Activated naive CD8-positive, alpha-beta T cell treated with anti-CD3 and anti-CD28 coated beads, Interleukin-2, amount 50 U/mL, for 24 hours (primary cell): ENCODE results near the gene MAN2A1.

Experiments used
- ATAC-seq: fragments of 150-1000 bp; cut with Tn5 transposase; one replicate; pipeline ENCODE4 v1.10.0; 2021
- DNase-seq: peaks from one replicate; pipeline ENCODE4 v3.0.0; 2021
- H3K27ac Mint-ChIP-seq: one replicate; pipeline ENCODE4 v1.8.0; 2021; ENCODE audit warnings: mild to moderate bottlenecking, mixed read lengths
- H3K27me3 Mint-ChIP-seq: one replicate; pipeline ENCODE4 v1.8.0; 2021; ENCODE audit warnings: mixed read lengths
- H3K36me3 Mint-ChIP-seq: one replicate; pipeline ENCODE4 v1.8.0; 2021; ENCODE audit warnings: low read depth, mixed read lengths
- H3K4me1 Mint-ChIP-seq: one replicate; pipeline ENCODE4 v1.8.0; 2021; ENCODE audit warnings: mixed read lengths
- H3K4me3 Mint-ChIP-seq: one replicate; pipeline ENCODE4 v1.8.0; 2021; ENCODE audit warnings: mild to moderate bottlenecking, moderate library complexity, mixed read lengths
- H3K9me3 Mint-ChIP-seq: one replicate; pipeline ENCODE4 v1.8.0; 2021; ENCODE audit warnings: mixed read lengths

Gene MAN2A1

DNA sequence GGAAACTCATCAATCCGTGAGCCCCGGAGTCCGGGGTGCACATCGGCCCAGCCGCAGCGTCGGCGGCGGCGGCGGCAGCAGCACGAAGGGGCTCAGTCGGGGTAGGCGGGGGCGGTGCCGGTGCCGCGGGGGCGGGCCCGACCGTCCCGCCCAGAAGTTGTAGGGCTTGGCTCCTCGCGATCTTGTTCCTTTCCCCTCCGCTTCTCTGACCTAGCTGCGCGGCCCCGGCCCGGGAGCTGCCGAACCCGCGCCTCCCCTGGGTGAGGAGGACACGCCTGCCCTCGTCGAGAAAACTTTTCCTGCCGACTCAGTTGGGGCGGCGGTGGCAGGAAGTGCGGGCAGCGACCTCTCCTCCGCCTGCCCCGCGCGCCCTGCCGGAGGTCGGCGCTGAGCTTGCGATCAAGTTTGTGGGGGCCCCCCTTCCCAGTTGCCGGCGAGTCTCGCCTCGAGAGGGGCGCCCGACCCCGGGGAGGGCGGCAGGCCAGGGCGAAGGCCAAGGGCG is at the start of gene MAN2A1:
MAN2A1 (plus strand) TSS at position 188 of the 502 bp plus-strand sequence. CDS start 491 bp downstream, outside the sequence.
- H3K27me3 Mint-ChIP-seq = no peaks in the 10 kb centered on the region
- peaks cover 44% of the 10 kb centered on the region for H3K4me1 Mint-ChIP-seq
- DNase-seq (peak; percentile 75), ATAC-seq (peak; percentile 53)
- peak within 1 kb of the TSS; percentile 93 for H3K4me3 Mint-ChIP-seq
- H3K27ac Mint-ChIP-seq = peak within 1 kb of the TSS; percentile 91
- no peaks in the 10 kb centered on the region for H3K9me3 Mint-ChIP-seq
- H3K36me3 Mint-ChIP-seq = peaks cover 17% of the 10 kb centered on the region

DNA sequence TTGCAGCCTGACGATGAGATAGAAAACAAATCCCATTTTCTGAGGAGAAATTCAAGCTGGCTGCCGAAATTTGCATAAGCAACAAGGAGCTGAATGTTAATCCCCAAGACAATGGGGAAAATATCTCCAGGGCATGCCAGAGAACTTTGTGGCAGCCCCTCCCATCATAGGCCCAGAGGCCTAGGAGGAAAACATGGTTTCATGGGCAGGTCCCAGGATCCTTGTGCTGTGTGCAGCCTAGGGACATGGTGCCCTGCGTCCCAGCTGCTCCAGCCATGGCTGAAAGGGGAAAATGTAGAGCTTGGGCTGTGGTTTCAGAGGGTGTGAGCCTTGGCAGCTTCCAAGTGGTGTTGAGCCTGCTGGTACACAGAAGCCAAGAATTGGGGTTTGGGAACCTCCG is 48.8 kb upstream of the MAN2A1 start:
- peaks cover 8% of the 10 kb centered on the region for H3K9me3 Mint-ChIP-seq

DNA sequence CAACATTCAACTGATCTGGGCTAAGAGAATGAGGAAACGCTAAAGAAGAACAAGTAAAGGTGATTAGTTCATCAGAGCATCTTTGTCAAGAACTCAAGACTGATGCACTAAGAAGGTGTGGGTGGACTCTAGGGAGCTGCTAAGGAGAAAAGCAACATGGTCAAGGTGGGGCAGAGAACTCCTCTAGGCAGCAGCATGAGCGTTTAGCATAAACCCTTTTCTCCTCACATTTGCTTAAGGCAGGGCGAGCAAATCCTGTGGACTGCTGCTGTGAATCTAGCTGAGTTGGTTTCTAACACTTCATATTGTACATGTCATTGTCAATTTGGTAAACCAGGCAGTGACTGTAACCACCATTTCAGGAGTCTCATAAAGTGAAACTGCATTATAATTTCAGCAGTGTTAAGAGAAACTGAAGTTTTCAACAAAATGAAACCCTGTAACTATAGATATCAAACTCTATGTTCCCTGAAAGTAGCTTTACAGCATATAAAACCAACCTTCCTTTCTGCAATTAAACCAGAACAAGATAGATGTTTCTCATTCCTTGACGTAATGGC is 45.9 kb upstream of the MAN2A1 start:
- Mint-ChIP-seq H3K27me3 (no peaks in the 10 kb centered on the region), H3K4me1 (no peaks in the 10 kb centered on the region), H3K9me3 (peaks cover 8% of the 10 kb centered on the region), H3K27ac (no peak overlapping the region), H3K36me3 (no peaks in the 10 kb centered on the region), H3K4me3 (no peak overlapping the region)
- no peak for ATAC-seq
- DNase-seq = no peak

More for the DNA sequence above, 48.8 kb upstream of the MAN2A1 start:
- no peak overlapping the region for H3K27ac Mint-ChIP-seq
- ATAC-seq (no peak), DNase-seq (no peak)
- no peak overlapping the region for H3K4me3 Mint-ChIP-seq
- no peaks in the 10 kb centered on the region for H3K27me3 Mint-ChIP-seq
- no peaks in the 10 kb centered on the region for H3K36me3 Mint-ChIP-seq
- no peaks in the 10 kb centered on the region for H3K4me1 Mint-ChIP-seq

DNA sequence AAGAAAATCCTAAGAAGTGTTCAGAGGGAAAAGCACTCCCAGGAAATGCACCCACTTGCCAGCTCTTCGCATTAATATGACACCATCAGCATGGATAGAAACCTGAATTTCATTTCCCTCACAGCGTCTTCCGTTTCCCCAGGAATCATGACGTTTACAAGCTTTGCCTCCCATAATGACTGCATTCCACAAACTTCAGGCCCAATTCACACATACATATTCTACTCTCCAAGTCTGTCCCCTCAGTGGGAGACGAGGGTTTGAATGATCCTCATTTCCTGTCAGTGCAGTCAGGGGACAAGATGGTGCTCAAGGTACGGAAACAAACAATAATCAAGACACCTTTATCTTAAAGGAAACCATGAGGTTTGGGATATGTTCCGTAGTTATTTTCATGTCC is 44.9 kb upstream of the MAN2A1 start:
- Mint-ChIP-seq H3K9me3 (peaks cover 8% of the 10 kb centered on the region), H3K4me3 (no peak overlapping the region), H3K27me3 (no peaks in the 10 kb centered on the region), H3K36me3 (no peaks in the 10 kb centered on the region), H3K4me1 (no peaks in the 10 kb centered on the region), H3K27ac (no peak overlapping the region)
- DNase-seq (no peak), ATAC-seq (no peak)

DNA sequence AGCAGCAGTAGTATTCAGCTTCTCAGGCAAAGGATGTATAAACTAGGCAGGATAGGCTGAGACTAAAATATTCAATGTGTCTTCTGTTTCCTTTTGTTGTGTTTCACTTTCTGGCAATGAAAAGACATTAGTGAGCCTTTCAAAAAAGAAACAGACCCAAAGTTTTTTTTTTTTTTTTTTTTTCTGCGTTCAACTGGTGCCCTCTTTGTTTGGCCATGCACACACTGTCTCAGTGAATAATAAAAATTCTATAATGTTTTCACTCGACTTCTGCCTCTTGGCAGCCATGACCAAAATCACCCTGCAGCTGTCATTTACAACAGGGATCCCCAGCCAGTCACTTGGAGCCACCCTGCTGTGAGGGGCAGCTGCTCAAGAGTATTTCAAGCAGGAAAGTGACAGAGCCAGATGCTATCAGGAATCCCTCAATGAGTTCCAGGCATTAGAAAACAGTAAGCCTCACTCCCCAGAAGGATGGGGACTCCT is 44.0 kb upstream of the MAN2A1 start:
- Mint-ChIP-seq H3K4me3 (no peak overlapping the region), H3K9me3 (peaks cover under 1% of the 10 kb centered on the region), H3K27me3 (no peaks in the 10 kb centered on the region), H3K4me1 (no peaks in the 10 kb centered on the region), H3K27ac (no peak overlapping the region), H3K36me3 (no peaks in the 10 kb centered on the region)
- no peak for DNase-seq
- no peak for ATAC-seq

DNA sequence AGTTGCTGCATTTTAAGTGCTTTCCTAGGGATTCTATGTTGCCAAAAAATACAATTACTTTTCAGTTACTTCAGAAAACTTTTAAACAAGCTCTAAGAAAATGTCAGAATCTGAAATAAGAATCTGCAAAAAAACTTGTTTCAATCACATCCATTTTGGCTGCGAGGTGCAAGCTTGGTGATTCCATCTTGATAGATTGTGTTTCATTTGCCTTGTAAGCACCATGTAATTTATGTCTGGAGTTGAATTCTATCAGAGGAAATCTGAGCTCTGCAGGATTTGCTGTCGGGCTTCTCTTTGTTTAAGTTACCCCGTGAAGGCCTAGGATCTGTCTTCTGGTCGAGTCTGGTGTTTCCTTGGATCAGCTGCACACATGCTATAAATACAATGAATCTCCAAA is 40.4 kb upstream of the MAN2A1 start:
- no peak for DNase-seq
- no peaks in the 10 kb centered on the region for H3K9me3 Mint-ChIP-seq
- peaks cover 2% of the 10 kb centered on the region for H3K4me1 Mint-ChIP-seq
- no peak overlapping the region for H3K4me3 Mint-ChIP-seq
- peaks cover 2% of the 10 kb centered on the region for H3K27me3 Mint-ChIP-seq
- no peak overlapping the region for H3K27ac Mint-ChIP-seq
- no peak for ATAC-seq
- no peaks in the 10 kb centered on the region for H3K36me3 Mint-ChIP-seq

DNA sequence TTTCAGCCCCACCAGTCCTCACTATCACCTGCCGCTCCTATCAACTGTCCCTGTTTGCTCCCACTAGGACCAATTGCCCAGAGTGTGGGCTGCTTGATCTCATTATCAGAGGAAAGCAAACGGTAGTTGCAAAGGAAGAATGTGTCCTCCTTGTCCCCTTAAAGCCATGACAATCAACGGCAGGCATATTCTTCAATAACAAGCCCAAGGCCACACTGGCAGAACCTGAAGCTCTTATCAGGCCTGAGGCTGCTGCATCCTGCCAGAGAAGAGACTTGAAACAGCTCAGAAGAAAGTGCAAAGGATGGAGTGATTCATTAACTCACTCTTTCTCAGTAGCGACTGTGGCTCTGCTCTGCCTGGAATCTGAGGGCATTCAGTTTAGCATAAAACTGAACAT is 39.2 kb upstream of the MAN2A1 start:
- no peaks in the 10 kb centered on the region for H3K9me3 Mint-ChIP-seq
- peaks cover 2% of the 10 kb centered on the region for H3K27me3 Mint-ChIP-seq
- peaks cover 14% of the 10 kb centered on the region for H3K4me1 Mint-ChIP-seq
- ATAC-seq (no peak), DNase-seq (no peak)
- no peak overlapping the region for H3K27ac Mint-ChIP-seq
- H3K36me3 Mint-ChIP-seq = no peaks in the 10 kb centered on the region
- no peak overlapping the region for H3K4me3 Mint-ChIP-seq

DNA sequence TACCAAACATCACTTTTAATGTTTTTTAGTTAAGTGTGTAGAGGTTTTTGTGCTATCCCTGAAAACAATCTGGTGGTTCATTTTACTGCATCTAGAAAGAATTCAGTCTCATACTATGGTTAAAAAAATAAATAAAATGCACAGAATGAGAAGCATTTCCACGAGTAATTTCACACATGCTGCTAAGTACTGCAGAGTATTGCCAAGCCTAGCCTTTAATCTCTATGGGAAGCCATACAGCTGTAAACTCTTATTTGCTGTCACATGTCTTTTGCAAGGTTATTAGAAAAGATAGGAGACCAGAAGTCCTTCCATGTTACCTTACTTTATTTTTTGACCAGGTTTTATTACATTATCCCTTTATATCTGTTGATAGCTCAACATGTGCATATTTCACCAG is 37.6 kb upstream of the MAN2A1 start:
- Mint-ChIP-seq H3K27me3 (peaks cover 2% of the 10 kb centered on the region), H3K4me1 (peaks cover 30% of the 10 kb centered on the region), H3K27ac (no peak overlapping the region), H3K4me3 (no peak overlapping the region), H3K9me3 (no peaks in the 10 kb centered on the region), H3K36me3 (no peaks in the 10 kb centered on the region)
- no peak for ATAC-seq
- no peak for DNase-seq

DNA sequence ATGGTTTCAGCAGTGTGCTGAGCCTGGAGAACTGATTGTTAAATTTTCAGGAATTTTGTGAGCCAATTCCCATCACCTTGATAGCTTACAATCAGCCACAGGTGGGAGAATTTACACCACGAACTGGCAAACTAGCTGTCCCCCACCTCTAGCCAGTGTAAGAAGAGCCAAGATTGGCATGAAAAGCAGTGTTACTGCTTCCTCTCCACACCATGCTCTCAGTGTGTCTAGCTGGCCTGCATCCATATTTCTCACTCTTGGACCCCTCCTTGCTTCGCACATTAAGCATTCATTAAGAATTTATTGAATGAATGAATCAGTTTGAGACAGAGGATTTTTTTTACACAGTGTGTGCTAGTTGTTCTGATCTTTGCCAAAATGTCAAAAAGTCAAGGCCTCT is 36.7 kb upstream of the MAN2A1 start:
- H3K27ac Mint-ChIP-seq = no peak overlapping the region
- H3K36me3 Mint-ChIP-seq = no peaks in the 10 kb centered on the region
- H3K4me1 Mint-ChIP-seq = peaks cover 34% of the 10 kb centered on the region
- ATAC-seq = no peak
- no peak overlapping the region for H3K4me3 Mint-ChIP-seq
- no peak for DNase-seq
- no peaks in the 10 kb centered on the region for H3K9me3 Mint-ChIP-seq
- peaks cover 2% of the 10 kb centered on the region for H3K27me3 Mint-ChIP-seq

DNA sequence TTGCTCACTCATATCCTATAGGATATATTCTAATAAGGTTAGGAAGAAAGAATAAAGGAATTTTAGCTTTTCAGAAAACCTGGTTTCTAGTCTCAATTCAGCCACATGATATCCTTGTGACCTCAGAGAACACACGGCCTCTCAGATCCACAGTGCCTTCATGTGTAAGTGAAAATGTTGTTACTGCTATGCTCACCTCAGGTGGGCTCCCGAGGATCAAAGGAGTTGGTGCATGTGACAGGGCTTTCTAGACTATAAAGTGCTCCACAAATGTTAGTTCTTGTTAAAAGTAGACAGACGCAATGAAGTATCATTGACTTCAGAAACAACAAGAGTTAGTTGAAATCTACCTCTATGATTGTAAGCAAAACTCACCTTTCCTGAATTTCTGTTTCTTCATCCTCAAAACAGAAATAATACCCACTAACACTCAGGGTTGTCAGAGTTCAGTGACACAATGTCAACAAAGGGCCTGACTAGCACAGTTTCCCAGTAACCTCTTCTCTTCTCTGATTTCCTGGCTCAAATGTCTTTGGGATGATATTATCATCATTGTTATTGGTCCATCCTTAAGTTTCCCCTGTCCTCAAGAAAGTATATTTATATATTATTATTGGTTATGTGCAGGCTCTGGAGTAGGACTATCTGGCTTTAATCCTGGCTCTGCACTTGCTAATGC is 36.0 kb upstream of the MAN2A1 start:
- no peaks in the 10 kb centered on the region for H3K36me3 Mint-ChIP-seq
- ATAC-seq (no peak), DNase-seq (no peak)
- peaks cover 2% of the 10 kb centered on the region for H3K27me3 Mint-ChIP-seq
- H3K27ac Mint-ChIP-seq = no peak overlapping the region
- H3K4me3 Mint-ChIP-seq = no peak overlapping the region
- H3K4me1 Mint-ChIP-seq = peaks cover 34% of the 10 kb centered on the region
- H3K9me3 Mint-ChIP-seq = no peaks in the 10 kb centered on the region

DNA sequence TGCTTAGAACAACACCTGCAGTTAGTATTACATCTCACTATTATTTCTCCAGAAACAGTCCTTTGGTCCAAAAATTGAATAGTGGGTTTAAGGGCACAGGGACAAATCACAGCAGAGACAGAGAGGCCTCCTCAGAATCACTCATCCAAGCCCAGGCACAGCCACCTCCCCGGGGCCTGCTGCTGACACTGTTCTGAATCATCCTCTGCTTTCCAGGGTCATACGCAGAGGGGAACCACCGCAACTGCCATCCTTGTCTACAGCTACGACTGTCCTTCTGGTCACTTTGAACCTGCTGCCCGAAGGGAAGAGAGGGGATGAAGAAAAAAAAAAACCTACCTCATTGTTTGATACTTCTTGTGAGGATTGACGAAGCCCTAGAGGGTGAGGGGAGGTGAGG is 35.3 kb upstream of the MAN2A1 start:
- H3K27ac Mint-ChIP-seq = peak overlapping the region; percentile 85
- no peak overlapping the region for H3K4me3 Mint-ChIP-seq
- no peaks in the 10 kb centered on the region for H3K9me3 Mint-ChIP-seq
- ATAC-seq (peak; percentile 94), DNase-seq (peak; percentile 40)
- H3K27me3 Mint-ChIP-seq = peaks cover 5% of the 10 kb centered on the region
- no peaks in the 10 kb centered on the region for H3K36me3 Mint-ChIP-seq
- peaks cover 34% of the 10 kb centered on the region for H3K4me1 Mint-ChIP-seq

DNA sequence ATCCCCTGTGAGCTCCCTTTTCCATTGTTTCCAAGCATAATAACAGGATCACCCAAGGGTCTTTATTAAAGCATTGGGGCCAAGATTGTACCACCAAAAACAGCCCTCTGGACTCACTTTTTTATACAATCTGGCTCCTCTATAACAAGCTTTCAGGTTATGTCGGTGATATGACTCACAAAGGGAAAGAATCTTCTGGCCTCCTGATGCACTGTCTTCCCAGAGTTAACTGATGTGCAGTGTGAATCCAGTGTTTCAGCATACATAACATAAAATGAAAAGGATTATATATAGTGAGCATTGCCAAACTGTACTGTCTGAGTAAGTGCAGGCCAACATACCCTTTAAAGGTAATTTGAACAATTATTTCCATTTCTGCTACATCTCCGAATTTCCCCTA is 33.9 kb upstream of the MAN2A1 start:
- Mint-ChIP-seq H3K27ac (peak overlapping the region; percentile 62), H3K4me3 (peak overlapping the region; percentile 20), H3K9me3 (no peaks in the 10 kb centered on the region), H3K27me3 (peaks cover 5% of the 10 kb centered on the region), H3K4me1 (peaks cover 34% of the 10 kb centered on the region), H3K36me3 (no peaks in the 10 kb centered on the region)
- ATAC-seq = no peak
- no peak for DNase-seq

DNA sequence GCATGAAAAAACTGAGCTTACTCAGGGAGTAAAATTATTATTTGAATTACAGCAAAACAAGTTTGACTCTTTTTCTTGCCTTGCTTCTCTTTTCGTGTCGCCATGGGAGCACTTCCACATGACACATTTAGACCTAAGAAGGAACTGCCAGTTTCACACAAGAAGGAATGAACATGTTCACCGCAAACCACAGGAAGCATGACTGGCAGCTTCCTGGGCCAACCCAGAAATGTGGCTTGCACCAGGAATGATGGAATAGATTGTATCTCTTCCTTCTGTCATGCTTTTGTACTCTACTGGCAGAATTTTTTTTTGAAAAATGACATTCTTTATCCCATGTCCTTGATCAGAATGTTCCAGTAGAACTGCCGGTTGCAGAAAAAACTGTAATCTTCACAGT is 32.9 kb upstream of the MAN2A1 start:
- Mint-ChIP-seq H3K27ac (peak overlapping the region; percentile 62), H3K4me1 (peaks cover 34% of the 10 kb centered on the region), H3K27me3 (peaks cover 5% of the 10 kb centered on the region), H3K36me3 (no peaks in the 10 kb centered on the region), H3K9me3 (no peaks in the 10 kb centered on the region), H3K4me3 (peak overlapping the region; percentile 27)
- ATAC-seq = peak; percentile 53
- DNase-seq = peak; percentile 48

DNA sequence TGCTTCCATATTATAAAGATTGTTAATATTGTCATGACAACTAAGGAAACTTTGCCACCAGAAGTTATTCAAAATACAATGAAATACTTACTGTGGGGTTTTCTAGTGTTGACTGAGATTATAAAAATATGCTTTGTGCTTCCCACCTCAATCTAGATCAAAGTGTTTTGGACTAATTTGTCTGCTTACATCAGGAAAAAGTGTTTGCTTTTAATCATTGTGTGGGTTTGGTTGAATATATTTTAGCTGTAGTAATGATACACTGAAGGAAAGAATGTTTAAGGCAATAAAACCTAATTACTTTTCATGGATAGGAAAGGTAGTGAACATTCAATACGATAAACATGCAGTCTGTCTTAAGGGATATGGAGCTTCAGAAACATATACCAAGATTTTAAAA is 29.8 kb upstream of the MAN2A1 start:
- peaks cover 26% of the 10 kb centered on the region for H3K4me1 Mint-ChIP-seq
- H3K27ac Mint-ChIP-seq = no peak overlapping the region
- peaks cover 3% of the 10 kb centered on the region for H3K27me3 Mint-ChIP-seq
- ATAC-seq (no peak), DNase-seq (no peak)
- no peak overlapping the region for H3K4me3 Mint-ChIP-seq
- H3K36me3 Mint-ChIP-seq = no peaks in the 10 kb centered on the region
- no peaks in the 10 kb centered on the region for H3K9me3 Mint-ChIP-seq

DNA sequence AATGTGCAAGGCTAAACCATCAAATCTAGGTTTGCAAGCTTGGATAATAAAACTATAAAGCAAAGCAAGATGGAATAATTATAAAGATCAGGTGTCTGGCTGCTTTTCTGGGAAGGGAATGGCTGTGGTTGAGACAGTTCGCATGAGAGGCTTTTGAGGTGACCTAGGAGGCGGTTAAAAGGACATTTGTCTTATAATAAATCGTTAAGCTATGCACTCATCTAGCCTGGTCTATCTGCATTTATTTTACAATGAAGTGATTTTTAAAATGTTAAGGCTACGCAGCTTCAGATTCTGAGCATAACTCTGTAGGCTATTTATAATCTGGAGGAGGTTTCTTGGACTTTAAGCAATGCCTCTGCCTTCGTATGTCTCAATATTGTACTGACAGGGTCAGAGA is 29.4 kb upstream of the MAN2A1 start:
- no peak overlapping the region for H3K4me3 Mint-ChIP-seq
- peaks cover 3% of the 10 kb centered on the region for H3K27me3 Mint-ChIP-seq
- no peaks in the 10 kb centered on the region for H3K36me3 Mint-ChIP-seq
- H3K9me3 Mint-ChIP-seq = no peaks in the 10 kb centered on the region
- no peak for DNase-seq
- no peak for ATAC-seq
- H3K4me1 Mint-ChIP-seq = peaks cover 22% of the 10 kb centered on the region
- H3K27ac Mint-ChIP-seq = no peak overlapping the region
